GM23338 (cell line): Measurements from ENCODE around the gene COL26A1. TPM values are rescaled to one million over a fixed set of nuclear protein-coding genes. Genes with fewer than 3 reads are reported as not detected.

ENCODE experiments used
- ATAC-seq: fragments of 200-7000 bp; cut with Tn5 transposase; 3 replicates; pipeline ENCODE4 v1.9.1; 2020
- DNase-seq: peaks from one replicate; pipeline ENCODE4 v3.0.0-alpha.2; 2015; ENCODE audit warnings: low spot score
- H2AFZ ChIP-seq: fragments of 200-600 bp; sonication (generic); 2 replicates; pipeline ENCODE4 v1.8.0; 2016; ENCODE audit warnings: antibody characterized with exemption, mild to moderate bottlenecking, moderate library complexity
- H3F3A ChIP-seq: fragments of 200-600 bp; sonication (generic); replicated peaks from 2 replicates; pipeline ENCODE4 v1.8.0; 2017; ENCODE audit warnings: antibody characterized with exemption, mixed run types, low read depth
- H3K27ac ChIP-seq: fragments of 200-600 bp; sonication (generic); 2 replicates; pipeline ENCODE4 v1.6.1; 2016; ENCODE audit warnings: low read depth
- H3K27me3 ChIP-seq: fragments of 200-600 bp; sonication (generic); 2 replicates; pipeline ENCODE4 v1.8.0; 2016; ENCODE audit warnings: mild to moderate bottlenecking, mixed run types, moderate library complexity; ENCODE audit not compliant: insufficient read depth
- H3K36me3 ChIP-seq: fragments of 200-600 bp; sonication (generic); 2 replicates; pipeline ENCODE4 v1.8.0; 2016; ENCODE audit warnings: mild to moderate bottlenecking; ENCODE audit not compliant: insufficient read depth
- H3K4me1 ChIP-seq: fragments of 200-600 bp; sonication (generic); 2 replicates; pipeline ENCODE4 v1.8.0; 2016; ENCODE audit warnings: mild to moderate bottlenecking, moderate library complexity; ENCODE audit not compliant: insufficient read depth
- H3K4me2 ChIP-seq: fragments of 200-600 bp; sonication (generic); 2 replicates; pipeline ENCODE4 v1.7.1; 2017; ENCODE audit warnings: mixed run types
- H3K4me3 ChIP-seq: fragments of 200-600 bp; sonication (generic); 2 replicates; pipeline ENCODE4 v1.6.1; 2016; ENCODE audit warnings: mixed run types
- H3K79me2 ChIP-seq: fragments of 200-600 bp; sonication (generic); replicated peaks from 2 replicates; pipeline ENCODE4 v1.8.0; 2017; ENCODE audit warnings: mild to moderate bottlenecking; ENCODE audit not compliant: insufficient read depth
- H3K9me2 ChIP-seq: fragments of 200-600 bp; sonication (generic); 2 replicates; pipeline ENCODE4 v1.8.0; 2017; ENCODE audit not compliant: insufficient read depth
- H4K20me1 ChIP-seq: fragments of 200-600 bp; sonication (generic); replicated peaks from 2 replicates; pipeline ENCODE4 v1.8.0; 2017; ENCODE audit warnings: mild to moderate bottlenecking; ENCODE audit not compliant: insufficient read depth
- H3K27ac Mint-ChIP-seq: 2 replicates; pipeline ENCODE4 v1.8.0; 2020; ENCODE audit warnings: inconsistent platforms, mild to moderate bottlenecking, moderate library complexity, mixed read lengths
- H3K27me3 Mint-ChIP-seq: 3 replicates; pipeline ENCODE4 v1.8.0; 2022; ENCODE audit warnings: low read depth, mild to moderate bottlenecking, moderate library complexity, mixed read lengths, inconsistent platforms; ENCODE audit not compliant: insufficient read depth, poor library complexity
- H3K36me3 Mint-ChIP-seq: 3 replicates; pipeline ENCODE4 v1.8.0; 2021; ENCODE audit warnings: low read depth, mild to moderate bottlenecking, inconsistent platforms, moderate library complexity, mixed read lengths
- H3K4me1 Mint-ChIP-seq: 3 replicates; pipeline ENCODE4 v1.8.0; 2020; ENCODE audit warnings: mild to moderate bottlenecking, inconsistent platforms, mixed read lengths
- H3K4me3 Mint-ChIP-seq: 3 replicates; pipeline ENCODE4 v1.8.0; 2021; ENCODE audit warnings: moderate library complexity, mild to moderate bottlenecking, inconsistent platforms, mixed read lengths
- H3K9me3 Mint-ChIP-seq: 3 replicates; pipeline ENCODE4 v1.8.0; 2020; ENCODE audit warnings: moderate library complexity, mild to moderate bottlenecking, inconsistent platforms, mixed read lengths
- ETS1 ChIP-seq: IDR thresholded peaks from 2 replicates; pipeline ENCODE4 v1.6.1; 2016; ENCODE audit warnings: antibody characterized with exemption
- EZH2 ChIP-seq: fragments of 200-600 bp; sonication (generic); IDR thresholded peaks from one replicate; pipeline ENCODE4 v1.8.0; 2017; ENCODE audit warnings: antibody characterized with exemption, mild to moderate bottlenecking, low read depth; ENCODE audit not compliant: unreplicated experiment
- EZH2phosphoT487 ChIP-seq: fragments of 200-600 bp; sonication (generic); IDR thresholded peaks from one replicate; pipeline ENCODE4 v1.8.1; 2018; ENCODE audit warnings: antibody characterized with exemption; ENCODE audit not compliant: unreplicated experiment
- JUNB ChIP-seq: IDR thresholded peaks from one replicate; pipeline ENCODE4 v1.6.1; 2016; ENCODE audit warnings: antibody characterized with exemption; ENCODE audit not compliant: unreplicated experiment
- NANOG ChIP-seq: IDR thresholded peaks from 2 replicates; pipeline ENCODE4 v1.6.1; 2016; ENCODE audit warnings: antibody characterized with exemption, borderline replicate concordance
- POLR2AphosphoS5 ChIP-seq: IDR thresholded peaks from 2 replicates; pipeline ENCODE4 v1.6.1; 2016; ENCODE audit warnings: antibody characterized with exemption, low read depth
- REST ChIP-seq: IDR thresholded peaks from one replicate; pipeline ENCODE4 v1.6.1; 2018; ENCODE audit warnings: antibody characterized with exemption; ENCODE audit not compliant: unreplicated experiment
- STAT1 ChIP-seq: IDR thresholded peaks from one replicate; pipeline ENCODE4 v1.6.1; 2016; ENCODE audit warnings: antibody characterized with exemption; ENCODE audit not compliant: unreplicated experiment
- ZNF114 ChIP-seq: fragments of 250-450 bp; sonication (Bioruptor Pico); IDR thresholded peaks from 2 replicates; pipeline ENCODE4 v1.5.0; 2020; ENCODE audit warnings: mild to moderate bottlenecking, moderate library complexity
- polyA plus RNA-seq: library from polyadenylated mRNA; unstranded; fragments of >200 nt; fragmentation: Nextera tagmentation; extraction: Ambion mirVana; gene quantifications from 2 replicates; pipeline ENCODE4 v1.2.1, GENCODE V29; 2016
- total RNA-seq: library from RNA; depleted of rRNA; stranded (reverse); fragments of >200 nt; shearing (Covaris generic); gene quantifications from 2 replicates; pipeline ENCODE4 v1.2.3, GENCODE V29; 2014
- TF ChIP-seq, protein P1 (sequence below): fragments of 250-450 bp; sonication (Bioruptor Pico); IDR thresholded peaks from 2 replicates; pipeline ENCODE4 v1.5.0; 2020; ENCODE audit warnings: mild to moderate bottlenecking, moderate library complexity

The COL26A1 gene
- total and polyA plus RNA-seq, 2 experiments from 2014 or later = 17.8 to 55.0 TPM

- TF ChIP-seq REST = no peak
These were observed 228.8 kb downstream of the COL26A1 start (continued) for GRCh38 chr7:101591504-101591903.

DNA sequence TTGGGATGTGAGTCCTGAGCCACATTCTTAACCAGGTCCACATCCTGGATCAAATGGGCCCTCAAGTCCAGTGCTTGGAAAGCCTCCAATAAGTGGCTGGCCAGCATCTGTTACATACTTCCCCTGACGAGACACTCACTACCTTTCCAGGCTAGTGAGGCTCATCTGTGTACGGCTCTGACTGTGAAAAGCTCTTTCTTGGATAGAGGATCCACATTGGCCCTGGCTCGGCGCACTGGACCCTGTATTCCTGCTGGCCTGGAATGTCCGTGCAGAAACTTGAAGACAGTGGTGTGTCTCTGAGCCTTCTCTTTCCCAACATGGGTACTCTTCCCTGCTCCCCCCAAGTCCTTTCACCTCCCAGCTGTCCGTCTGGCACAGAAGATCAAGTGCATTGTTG, 230.9 kb downstream of the COL26A1 start:
- no peaks in the 10 kb centered on the region for H3K9me3 Mint-ChIP-seq
- no peak overlapping the region for H3K27ac Mint-ChIP-seq
- ATAC-seq (no peak), DNase-seq (no peak)
- no peak overlapping the region for H3K4me3 Mint-ChIP-seq
- TF ChIP-seq STAT1 (no peak), POLR2AphosphoS5 (no peak), NANOG (no peak), ETS1 (no peak), EZH2 (no peak), JUNB (no peak), REST (no peak), EZH2phosphoT487 (no peak), ZNF114 (CRISPR knock-in tag) (no peak)
- TF ChIP-seq, protein P1, sequence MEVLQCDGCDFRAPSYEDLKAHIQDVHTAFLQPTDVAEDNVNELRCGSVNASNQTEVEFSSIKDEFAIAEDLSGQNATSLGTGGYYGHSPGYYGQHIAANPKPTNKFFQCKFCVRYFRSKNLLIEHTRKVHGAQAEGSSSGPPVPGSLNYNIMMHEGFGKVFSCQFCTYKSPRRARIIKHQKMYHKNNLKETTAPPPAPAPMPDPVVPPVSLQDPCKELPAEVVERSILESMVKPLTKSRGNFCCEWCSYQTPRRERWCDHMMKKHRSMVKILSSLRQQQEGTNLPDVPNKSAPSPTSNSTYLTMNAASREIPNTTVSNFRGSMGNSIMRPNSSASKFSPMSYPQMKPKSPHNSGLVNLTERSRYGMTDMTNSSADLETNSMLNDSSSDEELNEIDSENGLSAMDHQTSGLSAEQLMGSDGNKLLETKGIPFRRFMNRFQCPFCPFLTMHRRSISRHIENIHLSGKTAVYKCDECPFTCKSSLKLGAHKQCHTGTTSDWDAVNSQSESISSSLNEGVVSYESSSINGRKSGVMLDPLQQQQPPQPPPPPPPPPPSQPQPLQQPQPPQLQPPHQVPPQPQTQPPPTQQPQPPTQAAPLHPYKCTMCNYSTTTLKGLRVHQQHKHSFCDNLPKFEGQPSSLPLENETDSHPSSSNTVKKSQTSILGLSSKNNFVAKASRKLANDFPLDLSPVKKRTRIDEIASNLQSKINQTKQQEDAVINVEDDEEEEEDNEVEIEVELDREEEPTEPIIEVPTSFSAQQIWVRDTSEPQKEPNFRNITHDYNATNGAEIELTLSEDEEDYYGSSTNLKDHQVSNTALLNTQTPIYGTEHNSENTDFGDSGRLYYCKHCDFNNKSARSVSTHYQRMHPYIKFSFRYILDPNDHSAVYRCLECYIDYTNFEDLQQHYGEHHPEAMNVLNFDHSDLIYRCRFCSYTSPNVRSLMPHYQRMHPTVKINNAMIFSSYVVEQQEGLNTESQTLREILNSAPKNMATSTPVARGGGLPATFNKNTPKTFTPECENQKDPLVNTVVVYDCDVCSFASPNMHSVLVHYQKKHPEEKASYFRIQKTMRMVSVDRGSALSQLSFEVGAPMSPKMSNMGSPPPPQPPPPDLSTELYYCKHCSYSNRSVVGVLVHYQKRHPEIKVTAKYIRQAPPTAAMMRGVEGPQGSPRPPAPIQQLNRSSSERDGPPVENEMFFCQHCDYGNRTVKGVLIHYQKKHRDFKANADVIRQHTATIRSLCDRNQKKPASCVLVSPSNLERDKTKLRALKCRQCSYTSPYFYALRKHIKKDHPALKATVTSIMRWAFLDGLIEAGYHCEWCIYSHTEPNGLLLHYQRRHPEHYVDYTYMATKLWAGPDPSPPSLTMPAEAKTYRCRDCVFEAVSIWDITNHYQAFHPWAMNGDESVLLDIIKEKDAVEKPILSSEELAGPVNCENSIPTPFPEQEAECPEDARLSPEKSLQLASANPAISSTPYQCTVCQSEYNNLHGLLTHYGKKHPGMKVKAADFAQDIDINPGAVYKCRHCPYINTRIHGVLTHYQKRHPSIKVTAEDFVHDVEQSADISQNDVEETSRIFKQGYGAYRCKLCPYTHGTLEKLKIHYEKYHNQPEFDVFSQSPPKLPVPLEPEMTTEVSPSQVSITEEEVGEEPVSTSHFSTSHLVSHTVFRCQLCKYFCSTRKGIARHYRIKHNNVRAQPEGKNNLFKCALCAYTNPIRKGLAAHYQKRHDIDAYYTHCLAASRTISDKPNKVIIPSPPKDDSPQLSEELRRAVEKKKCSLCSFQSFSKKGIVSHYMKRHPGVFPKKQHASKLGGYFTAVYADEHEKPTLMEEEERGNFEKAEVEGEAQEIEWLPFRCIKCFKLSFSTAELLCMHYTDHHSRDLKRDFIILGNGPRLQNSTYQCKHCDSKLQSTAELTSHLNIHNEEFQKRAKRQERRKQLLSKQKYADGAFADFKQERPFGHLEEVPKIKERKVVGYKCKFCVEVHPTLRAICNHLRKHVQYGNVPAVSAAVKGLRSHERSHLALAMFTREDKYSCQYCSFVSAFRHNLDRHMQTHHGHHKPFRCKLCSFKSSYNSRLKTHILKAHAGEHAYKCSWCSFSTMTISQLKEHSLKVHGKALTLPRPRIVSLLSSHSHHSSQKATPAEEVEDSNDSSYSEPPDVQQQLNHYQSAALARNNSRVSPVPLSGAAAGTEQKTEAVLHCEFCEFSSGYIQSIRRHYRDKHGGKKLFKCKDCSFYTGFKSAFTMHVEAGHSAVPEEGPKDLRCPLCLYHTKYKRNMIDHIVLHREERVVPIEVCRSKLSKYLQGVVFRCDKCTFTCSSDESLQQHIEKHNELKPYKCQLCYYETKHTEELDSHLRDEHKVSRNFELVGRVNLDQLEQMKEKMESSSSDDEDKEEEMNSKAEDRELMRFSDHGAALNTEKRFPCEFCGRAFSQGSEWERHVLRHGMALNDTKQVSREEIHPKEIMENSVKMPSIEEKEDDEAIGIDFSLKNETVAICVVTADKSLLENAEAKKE (CRISPR knock-in tag) = no peak
- no peak overlapping the region for H3K4me2 ChIP-seq
- no peaks in the 10 kb centered on the region for H3K36me3 ChIP-seq
- H3K4me3 ChIP-seq = no peak overlapping the region
- H4K20me1 ChIP-seq = no peaks in the 10 kb centered on the region
- H3K27me3 Mint-ChIP-seq = peaks cover 3% of the 10 kb centered on the region
- no peak overlapping the region for H2AFZ ChIP-seq
- H3K36me3 Mint-ChIP-seq = no peaks in the 10 kb centered on the region
- no peaks in the 10 kb centered on the region for H3K9me2 ChIP-seq
- no peak overlapping the region for H3K27ac ChIP-seq
- H3F3A ChIP-seq = no peaks in the 10 kb centered on the region
- no peaks in the 10 kb centered on the region for H3K27me3 ChIP-seq
- H3K4me1 Mint-ChIP-seq = no peaks in the 10 kb centered on the region
- H3K4me1 ChIP-seq = no peaks in the 10 kb centered on the region
- H3K79me2 ChIP-seq = no peaks in the 10 kb centered on the region
